ENCODE measurements around the gene ARFIP1.

DNA sequence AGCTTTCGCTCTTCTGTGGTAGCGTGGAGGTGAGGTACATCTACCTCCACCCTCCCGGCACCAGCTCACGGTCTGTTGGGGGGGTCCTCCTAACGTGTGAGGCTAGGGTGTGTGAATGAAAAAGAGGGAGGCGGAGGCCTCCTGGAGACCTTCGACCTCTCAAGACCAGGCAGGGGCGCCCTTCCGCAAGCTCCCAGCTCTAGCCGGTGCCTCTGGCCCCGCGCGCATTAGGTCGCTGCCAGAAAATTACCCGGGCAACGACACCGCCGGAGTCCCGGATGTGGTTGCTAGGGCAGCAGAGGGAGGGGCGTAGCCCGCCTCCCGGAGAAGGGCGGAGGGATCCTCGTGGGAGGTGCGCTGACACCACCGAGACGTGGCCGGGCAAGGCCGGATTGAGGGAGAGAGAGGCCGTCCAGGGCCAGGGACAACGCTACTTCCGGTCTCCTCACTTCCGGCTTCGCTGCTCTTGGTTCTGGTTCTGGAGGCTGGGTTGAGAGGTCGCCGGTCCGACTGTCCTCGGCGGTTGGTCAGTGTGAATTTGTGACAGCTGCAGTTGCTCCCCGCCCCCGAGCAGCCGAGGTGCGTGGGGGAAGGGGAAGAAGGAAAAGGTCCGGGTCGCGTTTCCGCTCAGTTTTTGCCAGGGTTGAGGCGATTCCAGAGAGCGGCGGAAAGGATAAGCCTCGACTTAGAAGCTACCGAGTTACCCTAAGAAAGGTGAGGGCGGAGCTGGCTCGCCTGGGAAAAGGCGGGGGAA, at the start of gene ARFIP1, which contains the start of gene TIGD4:
- TF ChIP-seq, protein P1, sequence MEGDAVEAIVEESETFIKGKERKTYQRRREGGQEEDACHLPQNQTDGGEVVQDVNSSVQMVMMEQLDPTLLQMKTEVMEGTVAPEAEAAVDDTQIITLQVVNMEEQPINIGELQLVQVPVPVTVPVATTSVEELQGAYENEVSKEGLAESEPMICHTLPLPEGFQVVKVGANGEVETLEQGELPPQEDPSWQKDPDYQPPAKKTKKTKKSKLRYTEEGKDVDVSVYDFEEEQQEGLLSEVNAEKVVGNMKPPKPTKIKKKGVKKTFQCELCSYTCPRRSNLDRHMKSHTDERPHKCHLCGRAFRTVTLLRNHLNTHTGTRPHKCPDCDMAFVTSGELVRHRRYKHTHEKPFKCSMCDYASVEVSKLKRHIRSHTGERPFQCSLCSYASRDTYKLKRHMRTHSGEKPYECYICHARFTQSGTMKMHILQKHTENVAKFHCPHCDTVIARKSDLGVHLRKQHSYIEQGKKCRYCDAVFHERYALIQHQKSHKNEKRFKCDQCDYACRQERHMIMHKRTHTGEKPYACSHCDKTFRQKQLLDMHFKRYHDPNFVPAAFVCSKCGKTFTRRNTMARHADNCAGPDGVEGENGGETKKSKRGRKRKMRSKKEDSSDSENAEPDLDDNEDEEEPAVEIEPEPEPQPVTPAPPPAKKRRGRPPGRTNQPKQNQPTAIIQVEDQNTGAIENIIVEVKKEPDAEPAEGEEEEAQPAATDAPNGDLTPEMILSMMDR (IDR thresholded peaks at IDR 0.05; ENCODE audit: insufficient read depth, low read length, poor library complexity, severe bottlenecking): peak; percentile 47
- no peak for TF ChIP-seq EZH2phosphoT487 (conservative IDR thresholded peaks at IDR 0.05; ENCODE audit: low read length)

Measured in SU-DHL-6 (cell line).